GM12872 (cell line): ENCODE measurements around the gene AIRE.

Experiments
- TF ChIP-seq, protein P1 (sequence below): IDR thresholded peaks from 3 replicates; pipeline ENCODE4 v1.5.1; 2011; ENCODE audit warnings: low read depth, mild to moderate bottlenecking, low read length, moderate library complexity; ENCODE audit not compliant: insufficient read depth

The AIRE gene

DNA sequence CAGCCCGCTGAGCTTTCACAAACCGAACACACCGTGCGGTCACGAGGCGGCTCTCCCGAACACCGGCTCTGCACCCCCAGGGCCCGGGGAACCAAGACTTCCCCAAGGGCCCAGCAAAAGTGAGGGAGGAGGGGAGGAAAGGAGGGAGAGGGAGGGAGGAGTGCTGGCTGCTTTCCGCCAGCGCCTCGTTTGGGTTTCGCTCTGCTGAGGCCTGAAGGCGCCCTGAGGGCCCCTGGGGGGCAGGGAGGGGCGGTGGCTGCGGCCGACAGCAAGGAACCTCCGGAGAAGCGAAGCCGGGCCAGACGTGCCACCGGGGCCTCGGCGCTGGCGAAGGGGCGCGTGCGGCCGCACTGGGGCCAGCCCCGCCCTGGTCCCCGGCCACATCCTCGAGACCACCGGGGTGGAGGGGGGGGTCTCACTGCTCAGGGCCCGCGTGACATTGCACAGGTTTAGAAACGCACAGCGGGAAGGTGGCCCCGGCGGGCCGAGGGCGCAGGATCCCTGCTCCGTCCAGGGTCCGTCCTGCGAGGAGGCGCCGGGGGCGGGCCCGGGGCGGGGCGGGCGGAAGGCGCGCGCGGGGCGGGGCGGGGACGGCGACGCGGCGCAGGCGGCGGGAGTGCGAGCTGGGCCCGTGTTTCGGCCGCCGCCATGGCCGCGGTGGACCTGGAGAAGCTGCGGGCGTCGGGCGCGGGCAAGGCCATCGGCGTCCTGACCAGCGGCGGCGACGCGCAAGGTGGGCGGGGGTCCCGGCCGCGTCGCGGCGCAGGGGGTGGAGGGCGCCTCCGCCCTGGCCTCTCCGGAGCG is 14.0 kb downstream of the AIRE start, which contains the start of gene PFKL:
TSS of gene PFKL (plus strand) at position 596 of the 804 bp plus-strand sequence. CDS start at position 649, 53 bp downstream.
- TF ChIP-seq, protein P1, sequence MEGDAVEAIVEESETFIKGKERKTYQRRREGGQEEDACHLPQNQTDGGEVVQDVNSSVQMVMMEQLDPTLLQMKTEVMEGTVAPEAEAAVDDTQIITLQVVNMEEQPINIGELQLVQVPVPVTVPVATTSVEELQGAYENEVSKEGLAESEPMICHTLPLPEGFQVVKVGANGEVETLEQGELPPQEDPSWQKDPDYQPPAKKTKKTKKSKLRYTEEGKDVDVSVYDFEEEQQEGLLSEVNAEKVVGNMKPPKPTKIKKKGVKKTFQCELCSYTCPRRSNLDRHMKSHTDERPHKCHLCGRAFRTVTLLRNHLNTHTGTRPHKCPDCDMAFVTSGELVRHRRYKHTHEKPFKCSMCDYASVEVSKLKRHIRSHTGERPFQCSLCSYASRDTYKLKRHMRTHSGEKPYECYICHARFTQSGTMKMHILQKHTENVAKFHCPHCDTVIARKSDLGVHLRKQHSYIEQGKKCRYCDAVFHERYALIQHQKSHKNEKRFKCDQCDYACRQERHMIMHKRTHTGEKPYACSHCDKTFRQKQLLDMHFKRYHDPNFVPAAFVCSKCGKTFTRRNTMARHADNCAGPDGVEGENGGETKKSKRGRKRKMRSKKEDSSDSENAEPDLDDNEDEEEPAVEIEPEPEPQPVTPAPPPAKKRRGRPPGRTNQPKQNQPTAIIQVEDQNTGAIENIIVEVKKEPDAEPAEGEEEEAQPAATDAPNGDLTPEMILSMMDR, result no peak

DNA sequence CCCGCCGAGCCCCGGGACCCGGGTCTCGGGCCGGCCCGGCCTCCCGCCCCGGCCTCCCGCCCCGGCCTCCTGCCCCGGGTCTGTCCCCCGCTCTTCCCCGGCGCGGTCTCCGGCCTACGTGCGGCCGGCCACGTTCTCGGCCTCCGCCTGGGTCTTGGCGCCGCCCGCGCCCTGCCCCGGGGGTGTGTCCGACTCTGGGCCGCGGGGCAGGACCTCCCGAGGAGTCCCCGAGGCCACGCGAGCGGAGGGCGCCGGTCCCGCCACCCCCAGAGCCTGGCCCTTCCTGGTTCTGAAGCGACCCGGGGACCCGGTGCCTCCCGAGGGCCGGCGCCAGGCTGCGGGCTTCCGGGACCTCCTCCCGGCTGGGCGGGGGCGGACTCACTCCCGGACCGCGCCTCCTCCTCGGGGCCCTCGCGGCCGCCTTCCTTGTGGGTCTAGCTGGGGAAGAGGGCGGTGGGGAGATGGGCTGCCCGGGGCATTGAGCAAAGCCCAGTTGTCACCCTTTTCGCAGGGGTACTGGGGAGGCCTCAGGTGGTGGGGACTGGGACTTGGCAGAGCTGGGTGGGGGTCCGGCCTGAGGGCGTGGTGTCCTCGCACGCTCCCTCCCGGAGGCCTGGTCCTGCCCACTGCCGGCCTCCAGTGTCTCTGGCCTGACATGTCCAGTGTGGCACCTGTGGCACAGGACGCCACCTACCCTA is 14.7 kb downstream of the AIRE start:
- TF ChIP-seq, protein P1, result no peak

DNA sequence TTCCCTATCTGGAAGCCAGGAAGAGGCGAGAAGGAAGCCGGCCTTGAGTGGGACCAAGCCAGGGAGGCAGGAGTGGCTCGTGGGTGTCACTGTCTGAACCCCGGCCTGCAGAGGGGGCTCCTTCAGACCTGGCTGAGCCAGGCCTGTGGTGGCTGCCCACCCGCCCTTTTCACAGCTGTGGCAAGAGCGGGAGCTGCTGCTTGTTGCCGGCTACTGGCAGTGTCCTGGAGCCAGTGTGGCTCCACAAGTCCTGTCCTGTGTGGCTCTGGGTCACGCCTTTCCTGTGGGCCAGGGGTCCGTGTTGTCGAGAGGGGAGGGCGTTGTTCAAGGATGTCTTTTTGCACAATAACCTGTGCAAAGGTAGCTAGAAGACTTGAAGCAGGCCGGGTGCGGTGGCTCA is 15.5 kb downstream of the AIRE start:
- TF ChIP-seq, protein P1, result 0 out of 3 replicates have a peak, but pooled peaks have one; percentile 1

DNA sequence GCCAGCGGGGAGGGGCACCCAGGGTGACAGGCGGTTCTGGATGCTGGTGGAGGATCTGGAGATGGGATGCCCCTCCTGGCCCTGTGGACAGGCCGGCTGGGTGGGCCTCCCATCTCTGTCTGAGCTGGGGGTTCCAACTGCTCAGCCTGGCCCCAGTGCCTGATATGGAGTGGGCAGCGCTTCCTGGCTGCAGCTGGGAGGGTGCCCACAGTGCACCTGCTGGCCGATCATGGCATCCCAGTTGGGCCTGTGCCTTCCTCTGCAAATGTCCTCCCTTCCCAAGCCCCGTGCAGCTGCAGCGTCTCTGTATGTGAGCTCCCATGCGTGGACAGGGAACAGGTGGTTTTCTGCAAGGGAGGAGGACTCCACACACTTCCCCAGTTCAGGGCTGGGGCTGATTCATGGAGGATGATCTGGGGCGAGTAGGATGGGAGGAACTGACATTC is 16.3 kb downstream of the AIRE start:
- TF ChIP-seq, protein P1, result 0 out of 3 replicates have a peak, but pooled peaks have one; percentile 25

DNA sequence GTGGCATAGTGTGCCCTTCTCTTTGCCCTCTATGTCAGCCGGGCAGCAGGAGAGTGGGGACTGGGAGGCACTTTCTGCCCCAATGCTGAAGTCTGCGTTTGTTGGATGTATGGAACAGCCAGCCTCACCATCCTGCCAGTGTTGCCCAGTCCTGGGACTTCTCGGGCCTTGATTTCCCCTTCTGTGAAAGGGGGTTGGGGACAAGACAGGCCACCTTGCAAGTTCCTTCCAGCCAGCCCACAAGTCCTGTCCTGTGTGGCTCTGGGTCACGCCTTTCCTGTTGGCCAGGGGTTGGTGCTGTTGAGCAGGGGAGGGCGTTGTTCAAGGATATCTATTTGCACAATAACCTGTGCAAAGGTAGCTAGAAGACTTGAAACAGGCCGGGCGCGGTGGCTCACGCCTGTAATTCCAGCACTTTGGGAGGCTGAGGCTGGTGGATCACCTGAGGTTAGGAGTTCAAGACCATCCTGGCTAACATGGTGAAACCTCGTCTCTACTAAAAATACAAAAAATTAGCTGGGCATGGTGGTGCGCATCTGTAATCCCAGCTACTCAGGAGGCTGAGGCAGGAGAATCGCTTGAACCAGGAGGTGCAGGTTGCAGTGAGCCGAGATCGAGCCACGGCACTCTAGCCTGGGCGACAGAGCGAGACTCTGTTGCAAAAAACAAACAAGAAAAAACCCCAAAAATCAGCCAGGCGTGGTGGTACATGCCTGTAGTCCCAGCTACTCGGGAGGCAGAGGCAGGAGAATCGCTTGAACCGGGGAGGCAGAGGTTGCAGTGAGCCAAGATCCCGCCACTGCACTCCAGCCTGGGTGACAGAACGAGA is 17.1 kb downstream of the AIRE start:
- TF ChIP-seq, protein P1, result peak; percentile 51

DNA sequence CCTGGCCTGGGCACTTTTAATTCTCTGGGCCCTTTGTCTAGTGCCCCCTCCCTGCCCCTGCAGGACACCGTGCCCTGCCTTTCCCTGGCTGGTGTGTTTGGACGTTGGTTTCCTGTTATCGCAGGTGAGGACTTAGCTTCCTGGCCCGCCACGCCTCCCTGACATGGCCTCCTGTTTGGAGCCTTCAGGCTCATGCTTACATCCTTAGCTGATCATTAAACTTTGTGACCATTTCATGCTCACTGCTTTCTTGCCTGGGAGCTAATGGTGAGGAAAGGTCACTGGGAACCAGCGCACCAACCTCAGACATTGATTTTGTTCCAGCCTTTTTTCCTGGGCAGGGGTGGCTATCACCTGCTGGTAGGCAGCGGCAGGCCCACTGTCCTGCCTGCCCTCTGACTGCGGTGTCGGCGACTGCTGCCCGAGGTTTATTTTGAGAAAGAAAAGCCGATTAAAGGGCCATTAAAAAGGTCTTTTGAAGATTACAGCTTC is 17.9 kb downstream of the AIRE start:
- TF ChIP-seq, protein P1, result no peak
